GM12875 (cell line): ENCODE measurements around the gene GPR150.
"Not testable (repeated sequence)": the region's sequence is repeated elsewhere in the genome, so short reads cannot be mapped to it uniquely, and the experiment has no call there.

Experiments
- H3K4me3 ChIP-seq: one replicate; pipeline ENCODE4 v1.5.1; 2011; ENCODE audit warnings: low read depth, low read length, control low read depth
- CTCF ChIP-seq: IDR thresholded peaks from 2 replicates; pipeline ENCODE4 v1.5.1; 2011; ENCODE audit warnings: low read depth, mild to moderate bottlenecking, control low read depth, inconsistent platforms, low read length, moderate library complexity, borderline replicate concordance; ENCODE audit not compliant: insufficient read depth

The GPR150 gene

DNA sequence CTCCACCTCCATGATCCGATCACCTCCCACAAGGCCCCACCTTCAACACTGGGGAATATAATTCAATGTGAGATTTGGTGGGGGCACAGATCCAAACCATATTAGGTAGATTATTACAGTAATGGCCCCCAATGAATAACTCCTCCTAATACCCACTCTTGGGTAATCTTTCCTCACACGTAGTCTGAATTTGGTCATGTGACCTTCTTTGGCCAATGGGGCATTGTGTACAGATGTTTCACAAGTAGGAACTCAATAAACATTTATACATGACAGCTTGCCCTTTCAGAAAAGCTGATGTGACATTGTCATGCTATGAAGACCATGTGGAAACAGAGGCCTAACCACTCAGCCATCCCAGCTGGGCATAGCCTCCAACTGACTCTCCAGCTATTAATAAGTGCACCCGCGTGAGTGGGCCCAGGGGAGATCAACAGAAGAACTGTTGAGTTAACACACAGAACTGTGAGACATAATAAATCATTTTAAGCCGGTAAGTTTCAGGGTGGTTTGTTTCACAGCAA is 10.6 kb downstream of the GPR150 start:
- no peak for TF ChIP-seq CTCF
- H3K4me3 ChIP-seq, result no peak overlapping the region

DNA sequence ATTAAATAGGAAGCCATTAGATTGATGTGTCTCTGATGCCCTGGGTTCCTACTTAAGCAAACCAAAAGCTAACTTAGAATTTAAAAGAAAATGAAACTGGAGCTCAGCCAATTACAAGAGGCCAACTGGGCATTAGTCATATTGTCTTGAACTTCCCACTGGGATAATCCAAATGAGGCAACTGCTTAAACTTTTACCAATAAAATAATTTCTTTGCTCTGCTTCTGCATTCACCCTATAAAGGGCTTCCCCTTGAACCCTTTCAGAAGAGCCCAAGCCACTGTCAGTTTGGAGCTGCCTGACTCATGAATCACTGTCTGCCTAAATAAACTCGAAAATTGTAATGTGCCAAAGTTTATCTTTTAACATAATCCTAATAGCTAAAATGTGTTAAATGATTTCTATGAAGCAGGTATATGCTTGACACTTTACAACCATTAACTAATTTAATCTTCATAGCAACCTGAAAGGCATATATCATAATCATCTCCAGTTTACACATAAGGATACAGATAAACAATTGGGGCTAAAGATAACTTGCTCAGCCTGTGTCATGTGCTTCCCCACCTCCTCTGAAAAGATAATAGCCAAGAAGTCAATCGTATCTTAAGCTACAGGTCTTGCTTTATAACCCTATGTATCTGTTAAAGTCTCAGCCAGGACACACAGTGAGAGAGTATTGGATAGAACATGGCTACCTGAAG is 11.5 kb downstream of the GPR150 start:
- no peak overlapping the region for H3K4me3 ChIP-seq
- TF ChIP-seq CTCF, result no peak

- no peak overlapping the region for H3K4me3 ChIP-seq
- no peak for TF ChIP-seq CTCF
Observed at GRCh38 chr5:95631991-95632675, 12.2 kb downstream of the GPR150 start.

GRCh38 chr5:95632942-95633341 is 13.1 kb downstream of the GPR150 start:
- H3K4me3 ChIP-seq, result not testable (repeated sequence)

- no peak for TF ChIP-seq CTCF
- no peak overlapping the region for H3K4me3 ChIP-seq
Observed at GRCh38 chr5:95633671-95634070, 13.8 kb downstream of the GPR150 start.

- no peak overlapping the region for H3K4me3 ChIP-seq
- TF ChIP-seq CTCF, result no peak
Observed at GRCh38 chr5:95634081-95634480, 14.2 kb downstream of the GPR150 start.

GRCh38 chr5:95638632-95639031 is 18.7 kb downstream of the GPR150 start:
- no peak for TF ChIP-seq CTCF

More at GRCh38 chr5:95638632-95639031, 18.7 kb downstream of the GPR150 start:
- H3K4me3 ChIP-seq, result no peak overlapping the region
